Liver (tissue), 9 donors: ENCODE results near the gene IL11. TPM values are rescaled to one million over a fixed set of nuclear protein-coding genes. Genes with fewer than 3 reads are reported as not detected.

Experiments used
- DNase-seq: peaks from one replicate; pipeline ENCODE4 v3.0.0-alpha.2; 2017; ENCODE audit warnings: low spot score
- H3K27ac ChIP-seq, 2 donors: one replicate each; pipeline ENCODE4 v1.7.0; 2013; ENCODE audit warnings: inconsistent platforms in 2 of 2, low read length in 2 of 2, control low read depth in 1 of 2, low read depth in 1 of 2, mild to moderate bottlenecking in 1 of 2
- H3K27me3 ChIP-seq, 4 donors: one replicate each; pipeline versions ENCODE4 v1.6.1 to v1.7.0; 2013; ENCODE audit warnings: low read length in 3 of 4, inconsistent platforms in 1 of 4, mild to moderate bottlenecking in 1 of 4, moderate library complexity in 1 of 4; ENCODE audit not compliant: control insufficient read depth in 4 of 4, insufficient read depth in 4 of 4
- H3K36me3 ChIP-seq, 4 donors: one replicate each; pipeline versions ENCODE4 v1.6.1 to v1.7.0; 2013; ENCODE audit warnings: low read length in 3 of 4, mild to moderate bottlenecking in 3 of 4, low read depth in 1 of 4, moderate library complexity in 1 of 4; ENCODE audit not compliant: control insufficient read depth in 4 of 4, insufficient read depth in 3 of 4
- H3K4me1 ChIP-seq, 4 donors: one replicate each; pipeline versions ENCODE4 v1.6.1 to v1.7.0; 2013; ENCODE audit warnings: low read length in 3 of 4, mild to moderate bottlenecking in 3 of 4, moderate library complexity in 1 of 4; ENCODE audit not compliant: control insufficient read depth in 4 of 4, insufficient read depth in 4 of 4
- H3K4me3 ChIP-seq, 3 donors: one replicate each; pipeline versions ENCODE4 v1.6.1 to v1.7.0; 2013; ENCODE audit warnings: low read length in 3 of 3, control low read depth in 1 of 3, low read depth in 1 of 3, mild to moderate bottlenecking in 1 of 3
- H3K9ac ChIP-seq, 2 donors: one replicate each; pipeline ENCODE4 v1.7.0; 2013; ENCODE audit warnings: low read length in 2 of 2, mild to moderate bottlenecking in 2 of 2, moderate library complexity in 2 of 2, control low read depth in 1 of 2, low read depth in 1 of 2
- H3K9me3 ChIP-seq, 4 donors: one replicate each; pipeline versions ENCODE4 v1.6.1 to v1.7.0; 2013; ENCODE audit warnings: low read length in 3 of 4; ENCODE audit not compliant: control insufficient read depth in 4 of 4
- ATF3 ChIP-seq: IDR thresholded peaks from 2 replicates; pipeline ENCODE4 v1.6.1; 2016; ENCODE audit warnings: antibody characterized with exemption
- CTCF ChIP-seq: fragments of 150-350 bp; IDR thresholded peaks from 2 replicates; pipeline ENCODE4 v1.5.1; 2017; ENCODE audit warnings: improper control_type of control experiment, low read depth, low read length; ENCODE audit not compliant: missing input control
- EGR1 ChIP-seq, 2 donors: IDR thresholded peaks; 2 replicates each; pipeline ENCODE4 v1.6.1; 2016 to 2018; ENCODE audit warnings: antibody characterized with exemption in 2 of 2, low read depth in 2 of 2
- FOXA1 ChIP-seq: IDR thresholded peaks from 2 replicates; pipeline ENCODE4 v1.6.1; 2016; ENCODE audit warnings: antibody characterized with exemption
- FOXA2 ChIP-seq: IDR thresholded peaks from 2 replicates; pipeline ENCODE4 v1.6.1; 2016; ENCODE audit warnings: antibody characterized with exemption
- GABPA ChIP-seq, 2 donors: IDR thresholded peaks in 1 of 2; conservative IDR thresholded peaks in 1 of 2; 2 replicates each; pipeline ENCODE4 v1.6.1; 2016; ENCODE audit warnings: antibody characterized with exemption in 2 of 2, mild to moderate bottlenecking in 1 of 2, moderate library complexity in 1 of 2
- HNF4A ChIP-seq, 2 donors: conservative IDR thresholded peaks; 2 replicates each; pipeline ENCODE4 v1.6.1; 2016; ENCODE audit warnings: antibody characterized with exemption in 2 of 2, mild to moderate bottlenecking in 2 of 2
- HNF4G ChIP-seq: IDR thresholded peaks from 2 replicates; pipeline ENCODE4 v1.6.1; 2016; ENCODE audit warnings: antibody characterized with exemption
- JUND ChIP-seq, 2 donors: IDR thresholded peaks; 2 replicates each; pipeline ENCODE4 v1.6.1; 2016; ENCODE audit warnings: antibody characterized with exemption in 2 of 2
- MAX ChIP-seq: IDR thresholded peaks from 2 replicates; pipeline ENCODE4 v1.6.1; 2016; ENCODE audit warnings: antibody characterized with exemption
- NR2F2 ChIP-seq: IDR thresholded peaks from 2 replicates; pipeline ENCODE4 v1.6.1; 2016; ENCODE audit warnings: antibody characterized with exemption
- RAD21 ChIP-seq, 2 donors: IDR thresholded peaks; 2 replicates each; pipeline ENCODE4 v1.6.1; 2016; ENCODE audit warnings: antibody characterized with exemption in 2 of 2, mild to moderate bottlenecking in 2 of 2
- RXRA ChIP-seq, 2 donors: IDR thresholded peaks; 2 replicates each; pipeline ENCODE4 v1.6.1; 2017 to 2018; ENCODE audit warnings: antibody characterized with exemption in 2 of 2, mild to moderate bottlenecking in 1 of 2
- SP1 ChIP-seq: IDR thresholded peaks from 2 replicates; pipeline ENCODE4 v1.6.1; 2018; ENCODE audit warnings: antibody characterized with exemption, mild to moderate bottlenecking
- TAF1 ChIP-seq: conservative IDR thresholded peaks from 2 replicates; pipeline ENCODE4 v1.6.1; 2016; ENCODE audit warnings: antibody characterized with exemption, mild to moderate bottlenecking
- YY1 ChIP-seq: IDR thresholded peaks from 2 replicates; pipeline ENCODE4 v1.6.1; 2016; ENCODE audit warnings: antibody characterized with exemption, mild to moderate bottlenecking
- ZBTB33 ChIP-seq: IDR thresholded peaks from 2 replicates; pipeline ENCODE4 v1.6.1; 2016; ENCODE audit warnings: antibody characterized with exemption
- WGBS: extraction: QIAGEN DNeasy Blood & Tissue Kit; methylation state at CpG from one replicate; pipeline ENCODE4 v1.1.7; 2013; 5-methylcytosine and 5-hydroxymethylcytosine counted together
- polyA plus RNA-seq, 2 donors: library from polyadenylated mRNA; stranded (reverse) in 1 of 2; unstranded in 1 of 2; fragments of 200-250 nt in 1 of 2; fragments of >200 nt in 1 of 2; fragmentation: Nextera tagmentation in 1 of 2; extraction: Ambion mirVana in 1 of 2; gene quantifications; one replicate each; pipeline versions ENCODE4 v1.2.1 to v1.2.3, GENCODE V29; 2013 to 2015
- total RNA-seq, 2 donors: library from RNA; depleted of rRNA; stranded (reverse); fragments of >200 nt; gene quantifications; one replicate each; pipeline ENCODE4 v1.2.3, GENCODE V29; 2014
- donor health status: healthy.
- donor health status: healthy.
- donor health status: healthy.
- donor health status: healthy.
- donor health status: healthy.

Gene IL11
- total and polyA plus RNA-seq, 4 donors: not detected

GRCh38 chr19:55362174-55362989 is 7.9 kb downstream of the IL11 start:
- no peak overlapping the region for H3K27ac ChIP-seq
- no peaks in the 10 kb centered on the region for H3K4me1 ChIP-seq
- DNase-seq: no peak
- TF ChIP-seq GABPA (IDR thresholded peaks at IDR 0.05 in 1 of 2, conservative IDR thresholded peaks at IDR 0.05 in 1 of 2) (no peak), JUND (IDR thresholded peaks at IDR 0.05) (no peak), RXRA (IDR thresholded peaks at IDR 0.05) (no peak)
- no peaks in the 10 kb centered on the region for H3K27me3 ChIP-seq
- 72% methylated on average over 38 of the region's 38 CpGs for WGBS
- H3K4me3 ChIP-seq: no peak overlapping the region
- H3K9me3 ChIP-seq: no peaks in the 10 kb centered on the region
- H3K36me3 ChIP-seq: no peaks in the 10 kb centered on the region
- no peak overlapping the region for H3K9ac ChIP-seq

- 92% methylated on average over 16 of the region's 16 CpGs for WGBS
- Histone ChIP-seq H3K4me1 (no peaks in the 10 kb centered on the region), H3K9me3 (no peaks in the 10 kb centered on the region), H3K4me3 (no peak overlapping the region), H3K27me3 (no peaks in the 10 kb centered on the region), H3K27ac (no peak overlapping the region), H3K9ac (no peak overlapping the region), H3K36me3 (no peaks in the 10 kb centered on the region)
- no peak for DNase-seq
- TF ChIP-seq EGR1 (IDR thresholded peaks at IDR 0.05; ENCODE audit: low read depth in 2 of 2): no peak
- no peak for TF ChIP-seq RXRA (IDR thresholded peaks at IDR 0.05)
- no peak for TF ChIP-seq RAD21 (IDR thresholded peaks at IDR 0.05)
- TF ChIP-seq MAX: no peak
- TF ChIP-seq NR2F2: no peak
- TF ChIP-seq ATF3: no peak
- no peak for TF ChIP-seq GABPA (IDR thresholded peaks at IDR 0.05 in 1 of 2, conservative IDR thresholded peaks at IDR 0.05 in 1 of 2)
- TF ChIP-seq ZBTB33: no peak
- no peak for TF ChIP-seq CTCF
- TF ChIP-seq SP1: no peak
- no peak for TF ChIP-seq JUND (IDR thresholded peaks at IDR 0.05)
- TF ChIP-seq TAF1: no peak
- no peak for TF ChIP-seq FOXA2
- TF ChIP-seq HNF4A (conservative IDR thresholded peaks at IDR 0.05): no peak
- TF ChIP-seq YY1: no peak
- TF ChIP-seq HNF4G: no peak
- TF ChIP-seq FOXA1: no peak
These were observed 9.4 kb downstream of the IL11 start for GRCh38 chr19:55360902-55361301.
